A549 (cell line): ENCODE measurements around the gene RNF141. TPM values are rescaled to one million over a fixed set of nuclear protein-coding genes. Genes with fewer than 3 reads are reported as not detected.

ENCODE experiments used
- ATAC-seq, 2 experiments: fragments of 200-7000 bp in 1 of 2; fragments of >200 bp in 1 of 2; cut with Nextera tagmentation in 1 of 2; cut with Tn5 transposase in 1 of 2; 3 replicates each; pipeline versions ENCODE4 v1.8.0 to v1.9.1; 2018 to 2020; ENCODE audit warnings: mild to moderate bottlenecking in 1 of 2, moderate library complexity in 1 of 2
- CTCF ChIA-PET: fragments of 300-600 bp; sonication (Branson Sonifier 250); formaldehyde crosslinking; extraction: SDS; loops from one replicate; lab custom pipeline; 2021; ENCODE audit warnings: antibody characterized with exemption, inconsistent platforms; lab: Yijun Ruan, JAX
- POLR2A ChIA-PET: fragments of 350-600 bp; formaldehyde crosslinking; extraction: SDS; loops from one replicate; lab custom pipeline; 2021; ENCODE audit warnings: antibody characterized with exemption, inconsistent platforms; lab: Yijun Ruan, JAX
- DNase-seq, 2 experiments: peaks; one replicate each; pipeline versions ENCODE4 v3.0.0 to v3.0.0-alpha.2; 2011 to 2016; ENCODE audit warnings: low read depth in 1 of 2, low spot score in 1 of 2
- FAIRE-seq: peaks from 2 replicates; lab custom pipeline; 2011; peaks lifted over from hg19 to GRCh38; lab: Jason Lieb, UNC
- H3K27ac ChIP-seq, 2 experiments: fragments of >200 bp; sonication (Bioruptor Twin); formaldehyde crosslinking; 3 replicates each; pipeline ENCODE4 v1.5.1; 2016 to 2017
- H3K4me1 ChIP-seq: fragments of >200 bp; sonication (Bioruptor Twin); formaldehyde crosslinking; 3 replicates; pipeline ENCODE4 v1.6.1; 2016
- H3K4me2 ChIP-seq: fragments of >200 bp; sonication (Bioruptor Twin); formaldehyde crosslinking; 3 replicates; pipeline ENCODE4 v1.6.1; 2016
- H3K4me3 ChIP-seq: fragments of >200 bp; sonication (Bioruptor Twin); formaldehyde crosslinking; 3 replicates; pipeline ENCODE4 v1.5.1; 2016
- H3K9me3 ChIP-seq: fragments of >200 bp; sonication (Bioruptor Twin); formaldehyde crosslinking; 3 replicates; pipeline ENCODE4 v1.6.1; 2016
- BHLHE40 ChIP-seq: IDR thresholded peaks from 2 replicates; pipeline ENCODE4 v1.6.1; 2012; ENCODE audit warnings: low read depth, low read length, inconsistent platforms
- CBX2 ChIP-seq: fragments of 200-600 bp; sonication (generic); IDR thresholded peaks from 2 replicates; pipeline ENCODE4 v1.6.1; 2016; ENCODE audit warnings: low read depth, mild to moderate bottlenecking, borderline replicate concordance
- CBX8 ChIP-seq: fragments of 200-600 bp; sonication (generic); IDR thresholded peaks from 2 replicates; pipeline ENCODE4 v1.6.1; 2016
- E2F6 ChIP-seq: IDR thresholded peaks from 2 replicates; pipeline ENCODE4 v1.6.1; 2012; ENCODE audit warnings: low read depth, borderline replicate concordance
- EP300 ChIP-seq, 2 experiments: fragments of >200 bp; sonication (Bioruptor Twin); formaldehyde crosslinking; IDR thresholded peaks; 2 replicates in 1 of 2; 3 replicates in 1 of 2; pipeline ENCODE4 v1.6.1; 2016 to 2017
- HES2 ChIP-seq: fragments of >200 bp; sonication (Bioruptor Twin); formaldehyde crosslinking; IDR thresholded peaks from 2 replicates; pipeline ENCODE4 v1.6.1; 2016
- HEYL ChIP-seq: fragments of 250-450 bp; sonication (Bioruptor Pico); IDR thresholded peaks from 2 replicates; pipeline ENCODE4 v1.8.0; 2021; ENCODE audit warnings: mild to moderate bottlenecking, moderate library complexity
- JUN ChIP-seq, 2 experiments: fragments of >200 bp; sonication (Bioruptor Twin); formaldehyde crosslinking; IDR thresholded peaks; 2 replicates in 1 of 2; 3 replicates in 1 of 2; pipeline ENCODE4 v1.6.1; 2016 to 2017
- KDM1A ChIP-seq: fragments of 200-600 bp; sonication (generic); IDR thresholded peaks from 2 replicates; pipeline ENCODE4 v1.6.1; 2016; ENCODE audit warnings: low read depth, mild to moderate bottlenecking
- KDM5A ChIP-seq: fragments of 200-600 bp; sonication (generic); IDR thresholded peaks from 2 replicates; pipeline ENCODE4 v1.6.1; 2016; ENCODE audit warnings: antibody characterized with exemption, mild to moderate bottlenecking
- MYC ChIP-seq: IDR thresholded peaks from 2 replicates; pipeline ENCODE4 v1.6.1; 2012; ENCODE audit warnings: mild to moderate bottlenecking, inconsistent platforms, low read length, improper control_type of control experiment, borderline replicate concordance
- PHF8 ChIP-seq: fragments of 200-600 bp; sonication (generic); IDR thresholded peaks from 2 replicates; pipeline ENCODE4 v1.6.1; 2016; ENCODE audit warnings: low read depth, mild to moderate bottlenecking, antibody characterized with exemption, moderate library complexity, borderline replicate concordance
- POLR2AphosphoS2 ChIP-seq: conservative IDR thresholded peaks from 2 replicates; pipeline ENCODE4 v1.6.1; 2012; ENCODE audit warnings: low read length, improper control_type of control experiment, inconsistent platforms
- RARB ChIP-seq: fragments of 250-450 bp; sonication (Bioruptor Pico); IDR thresholded peaks from 2 replicates; pipeline ENCODE4 v1.8.0; 2021; ENCODE audit warnings: mild to moderate bottlenecking, moderate library complexity
- RNF2 ChIP-seq: fragments of 200-600 bp; sonication (generic); IDR thresholded peaks from 2 replicates; pipeline ENCODE4 v1.6.1; 2016; ENCODE audit warnings: low read depth, mild to moderate bottlenecking, antibody characterized with exemption, moderate library complexity, borderline replicate concordance
- SREBF2 ChIP-seq: fragments of 450-650 bp; IDR thresholded peaks from 2 replicates; pipeline ENCODE4 v1.6.1; 2014; ENCODE audit warnings: mild to moderate bottlenecking, moderate library complexity
- ZFP36 ChIP-seq: fragments of 450-650 bp; IDR thresholded peaks from 2 replicates; pipeline ENCODE4 v1.6.1; 2014; ENCODE audit warnings: borderline replicate concordance; ENCODE audit not compliant: partially characterized antibody
- WGBS: methylation state at CpG from one replicate; pipeline ENCODE4 v1.1.6; 2017; ENCODE audit errors: missing lambda C conversion rate; 5-methylcytosine and 5-hydroxymethylcytosine counted together
- polyA plus RNA-seq, 4 experiments: library from polyadenylated mRNA; depleted of rRNA in 3 of 4; stranded (reverse); fragments of >200 nt; fragmentation: RNase III in 1 of 4; extraction: RNeasy Plus Mini Kit Qiagen cat#74134 plus additional on column Dnase treatment in 1 of 4; gene quantifications; 2 replicates in 3 of 4; 3 replicates in 1 of 4; pipeline ENCODE4 v1.2.3, GENCODE V29; 2011 to 2017

The RNF141 gene
- polyA plus RNA-seq, 2 of the 4 experiments (the other 2 are of a cell fraction), result 16.8 to 33.3 TPM

- no peak for TF ChIP-seq RNF2
Observed at GRCh38 chr11:10533323-10533722, 7.7 kb downstream of the RNF141 start (continued).

GRCh38 chr11:10532526-10532925 is 8.5 kb downstream of the RNF141 start:
- FAIRE-seq, result no peak
- Histone ChIP-seq H3K27ac (no peak overlapping the region), H3K4me2 (no peak overlapping the region), H3K9me3 (no peaks in the 10 kb centered on the region)
- ChIA-PET POLR2A (interaction anchor here (1.6 kb wide), 1 partner anchor 8 kb away, joined by 12 read pairs; the partner anchor contains the start of gene RNF141), CTCF (interaction anchor here (0.7 to 3.1 kb wide), 3 partner anchors 9 to 126 kb away, joined by 3 to 12 read pairs (median 6); partner anchors contain the start of gene RNF141)
- TF ChIP-seq POLR2AphosphoS2 (no peak), BHLHE40 (no peak), RARB (CRISPR knock-in tag) (no peak), CBX8 (no peak), RNF2 (no peak), ZFP36 (no peak), KDM1A (no peak), E2F6 (no peak), JUN (IDR thresholded peaks at IDR 0.05) (no peak), PHF8 (no peak), SREBF2 (no peak)
- TF ChIP-seq, all 56 proteins: peak for 0
- 67% methylated on average over 2 of the region's 2 CpGs for WGBS
- ATAC-seq, result no peak
- peaks cover 23% of the 10 kb centered on the region for H3K4me1 ChIP-seq
- DNase-seq, result no peak
- H3K4me3 ChIP-seq, result no peak overlapping the region

DNA sequence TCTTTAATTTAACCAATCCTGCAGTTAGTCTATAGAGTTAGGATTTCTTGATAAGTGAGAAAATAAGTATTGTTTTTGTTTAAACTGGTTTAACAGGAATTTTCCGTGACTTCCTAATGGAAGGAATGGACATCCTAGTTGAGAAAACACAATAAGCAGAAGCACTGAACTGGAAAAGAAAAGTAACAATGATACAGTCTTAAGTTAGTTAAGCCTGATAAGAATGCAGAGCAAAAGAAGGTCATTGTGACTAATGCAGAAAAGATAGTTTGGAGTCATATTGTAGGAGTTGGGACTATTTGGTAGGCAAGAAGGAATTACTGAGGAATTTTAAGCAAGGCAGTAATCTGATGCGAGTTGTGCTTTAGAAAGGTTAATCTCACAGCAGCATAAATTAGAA is 11.7 kb downstream of the RNF141 start:
- Histone ChIP-seq H3K4me3 (no peak overlapping the region), H3K27ac (0 out of 6 replicates have a peak overlapping the region, but pooled peaks of 1 of the 2 experiments have one; percentile 14), H3K9me3 (no peaks in the 10 kb centered on the region), H3K4me1 (peaks cover 43% of the 10 kb centered on the region), H3K4me2 (no peak overlapping the region)
- ATAC-seq, result no peak
- TF ChIP-seq HES2, result no peak
- no peak for TF ChIP-seq HEYL
- TF ChIP-seq MYC, result no peak
- TF ChIP-seq KDM5A, result no peak
- no peak for TF ChIP-seq CBX2
- no peak for DNase-seq
- CTCF ChIA-PET, result interaction anchor here (0.7 to 1.6 kb wide), 2 partner anchors 12 to 15 kb away, joined by 3 to 11 read pairs; partner anchors contain the start of gene RNF141
- no peak for FAIRE-seq
- POLR2A ChIA-PET, result no interaction called here
- WGBS, result 88% methylated on average over 2 of the region's 2 CpGs

DNA sequence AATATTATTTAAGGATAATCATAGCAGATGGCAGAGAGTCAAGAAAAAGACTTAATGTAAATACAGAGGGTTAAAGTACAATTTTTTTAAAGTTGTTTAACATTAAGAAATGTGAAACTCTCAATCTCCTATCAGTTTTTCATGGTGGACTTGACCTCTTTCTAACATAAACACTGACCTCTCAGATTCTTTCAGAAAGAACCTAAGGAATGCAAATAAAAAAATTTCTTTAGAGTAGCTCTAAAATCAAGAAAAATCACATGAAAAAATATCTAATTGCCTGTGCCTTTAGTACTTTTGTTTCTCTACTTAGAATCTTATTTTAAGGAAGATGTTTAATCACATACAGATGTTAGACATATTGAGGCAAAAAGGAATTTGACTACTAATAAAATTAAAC is 12.9 kb downstream of the RNF141 start:
- no peak for TF ChIP-seq HEYL
- no peak for TF ChIP-seq EP300 (IDR thresholded peaks at IDR 0.05)
- TF ChIP-seq POLR2AphosphoS2, result no peak
- Histone ChIP-seq H3K27ac (peak overlapping the region in 1 of 2 experiments; percentile 60; a peak in 1 of 6 replicates), H3K4me1 (peaks cover 43% of the 10 kb centered on the region), H3K4me2 (peak overlapping the region; percentile 74), H3K9me3 (no peaks in the 10 kb centered on the region), H3K4me3 (no peak overlapping the region)
- ChIA-PET CTCF (interaction anchor here (1.0 to 1.6 kb wide), 3 partner anchors 13 to 95 kb away, joined by 3 to 11 read pairs (median 3); partner anchors contain the start of gene RNF141), POLR2A (interaction anchor here (2.0 kb wide), 1 partner anchor 13 kb away, joined by 6 read pairs; the partner anchor contains the start of gene RNF141)
- ATAC-seq, result no peak
- no peak for DNase-seq
- no peak for FAIRE-seq
